Femur (tissue), 1 donor: Measurements from ENCODE around the gene MTMR12.
"Not testable (repeated sequence)": the region's sequence is repeated elsewhere in the genome, so short reads cannot be mapped to it uniquely, and the experiment has no call there.

ENCODE experiments used
- DNase-seq: peaks from one replicate; pipeline ENCODE4 v3.0.0-alpha.2; 2017

The MTMR12 gene

DNA sequence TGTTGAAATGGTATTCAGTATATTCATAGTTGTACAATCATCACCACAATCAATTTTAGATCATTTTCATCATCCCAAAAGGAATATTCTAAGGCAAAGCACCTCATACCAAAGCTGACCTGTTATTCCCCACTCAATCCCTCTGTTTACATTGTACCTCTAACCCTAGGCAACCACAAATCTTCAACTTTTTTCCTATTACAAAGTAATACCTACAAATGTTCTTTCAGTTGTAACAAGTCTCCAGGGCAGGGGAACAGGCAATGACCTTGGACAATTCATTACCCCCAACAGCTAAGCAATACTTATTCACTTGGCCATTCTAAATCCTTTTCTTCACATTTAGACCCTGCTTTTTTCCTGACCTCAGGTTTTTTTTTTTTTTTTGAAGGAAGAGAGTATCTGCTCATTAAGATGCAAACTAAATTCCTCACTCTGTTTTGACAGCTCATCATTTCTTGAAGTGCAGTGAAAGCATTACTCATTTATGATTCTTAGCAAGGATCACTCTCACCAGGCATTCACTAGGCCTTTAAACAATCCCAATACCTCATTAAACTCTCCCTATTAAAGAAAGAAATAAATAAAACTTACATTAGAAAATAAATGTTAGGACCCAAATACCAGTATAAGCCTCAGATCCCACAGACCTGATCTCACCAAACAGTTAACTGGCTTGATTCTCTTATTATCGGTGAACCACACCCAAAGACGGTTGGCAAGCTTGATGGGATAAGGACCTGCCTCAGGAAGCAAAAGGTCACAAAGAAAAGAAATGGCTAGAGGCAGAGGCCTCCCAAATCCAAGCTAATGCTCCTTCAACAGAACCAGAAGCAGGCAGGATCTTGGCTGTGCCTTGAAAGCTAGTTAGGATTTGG is 15.3 kb downstream of the MTMR12 start:
- DNase-seq = no peak

DNA sequence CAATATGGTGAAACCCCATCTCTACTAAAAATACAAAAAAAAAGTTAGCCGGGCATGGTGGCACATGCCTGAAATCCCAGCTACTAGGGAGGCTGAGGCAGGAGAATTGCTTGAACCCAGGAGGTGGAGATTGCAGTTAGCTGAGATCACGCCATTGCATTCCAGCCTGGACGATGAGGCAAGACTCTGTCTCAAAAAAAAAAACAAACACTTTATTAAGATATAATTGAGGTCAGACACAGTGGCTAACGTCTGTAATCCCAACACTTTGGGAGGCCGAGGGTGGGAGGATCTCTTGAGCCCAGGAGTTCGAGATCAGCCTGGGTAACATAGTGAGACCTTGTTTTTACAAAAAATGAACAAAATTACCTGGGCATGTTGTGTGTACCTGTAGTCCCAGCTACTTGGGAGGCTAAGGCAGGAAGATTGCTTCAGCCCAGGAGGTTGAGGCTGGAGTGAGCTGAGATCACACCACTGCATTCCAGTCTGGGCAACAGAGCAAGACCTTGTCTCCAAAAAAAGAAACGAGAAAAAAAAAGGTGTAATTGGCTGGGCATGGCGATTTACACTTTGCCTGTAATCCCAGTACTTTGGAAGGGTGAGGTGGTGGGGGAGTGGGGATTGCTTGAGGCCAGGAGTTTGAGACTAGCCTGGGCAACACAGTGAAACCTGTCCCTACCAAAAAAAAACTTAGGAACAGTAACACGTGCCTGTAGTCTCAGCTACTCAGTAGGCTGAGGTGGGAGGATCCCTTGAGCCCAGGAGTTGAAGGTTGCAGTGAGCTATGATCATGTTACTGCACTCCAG is 16.6 kb downstream of the MTMR12 start:
- DNase-seq = not testable (repeated sequence)

DNA sequence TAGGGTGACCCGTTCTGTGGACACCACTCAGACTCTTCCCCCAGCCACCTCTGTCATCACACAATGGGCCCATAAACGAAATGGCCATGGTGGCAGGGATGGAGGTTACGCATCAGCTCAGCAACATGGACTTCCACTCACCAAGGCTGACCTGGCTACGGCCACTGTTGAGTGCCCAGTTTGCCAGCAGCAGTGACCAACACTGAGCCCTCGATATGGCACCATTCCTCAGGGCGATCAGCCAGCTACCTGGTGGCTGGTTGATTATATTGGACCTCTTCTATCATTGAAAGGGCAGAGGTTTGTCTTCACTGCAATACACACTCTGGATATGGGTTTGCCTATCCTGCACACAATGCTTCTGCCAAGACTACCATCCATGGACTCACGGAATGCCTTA is 21.1 kb downstream of the MTMR12 start:
- no peak for DNase-seq

DNA sequence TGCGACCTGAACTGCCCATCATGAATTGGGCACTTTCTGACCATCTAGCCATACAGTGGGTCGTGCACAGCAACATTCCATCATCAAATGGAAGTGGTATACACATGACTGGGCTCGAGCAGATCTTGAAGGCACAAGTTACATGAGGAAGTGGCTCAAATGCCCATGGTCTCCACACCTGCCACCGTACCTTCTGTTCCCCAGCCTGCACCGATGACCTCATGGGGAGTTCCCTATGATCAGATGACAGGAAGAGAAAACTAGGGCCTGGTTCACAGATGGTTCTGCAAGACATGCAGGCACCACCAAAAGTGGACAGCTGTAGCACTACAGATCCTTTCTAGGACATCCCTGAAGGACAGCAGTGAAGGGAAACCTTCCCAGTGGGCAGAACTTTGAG is 21.8 kb downstream of the MTMR12 start:
- DNase-seq = no peak

DNA sequence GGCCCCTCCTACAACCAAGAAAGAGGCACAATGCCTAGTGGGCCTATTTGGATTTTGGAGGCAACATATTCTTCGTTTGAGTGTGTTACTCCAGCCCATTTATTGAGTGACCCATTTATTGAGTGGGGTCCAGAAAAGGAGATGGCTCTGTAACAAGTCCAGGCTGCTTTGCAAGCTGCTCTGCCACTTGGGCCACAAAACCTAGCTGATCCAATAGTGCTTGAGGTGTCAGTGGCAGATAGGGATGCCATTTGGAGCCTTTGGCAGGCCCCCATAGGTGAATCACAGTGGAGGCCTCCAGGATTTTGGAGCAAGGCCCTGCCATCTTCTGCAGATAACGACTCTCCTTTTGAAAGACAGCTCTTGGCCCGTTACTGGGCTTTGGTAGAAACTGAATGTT is 22.2 kb downstream of the MTMR12 start:
- not testable (repeated sequence) for DNase-seq

DNA sequence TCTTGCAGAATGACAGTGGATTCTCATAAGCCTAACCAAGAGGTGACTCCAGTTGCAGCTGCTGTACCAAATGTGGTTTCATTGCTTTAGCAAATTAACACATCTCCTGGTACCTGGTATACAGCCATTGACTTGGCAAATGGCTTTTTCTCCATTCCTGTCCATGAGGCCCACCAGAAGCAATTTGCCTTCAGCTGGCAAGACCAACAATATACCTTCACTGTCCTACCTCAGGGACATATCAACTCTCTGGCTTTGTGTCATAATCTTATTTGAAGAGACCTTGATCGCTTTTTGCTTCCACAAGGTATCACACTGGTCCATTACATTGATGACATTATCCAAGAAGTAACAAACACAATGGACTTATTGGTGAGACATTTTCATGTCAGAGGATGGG is 22.8 kb downstream of the MTMR12 start:
- DNase-seq = not testable (repeated sequence)

DNA sequence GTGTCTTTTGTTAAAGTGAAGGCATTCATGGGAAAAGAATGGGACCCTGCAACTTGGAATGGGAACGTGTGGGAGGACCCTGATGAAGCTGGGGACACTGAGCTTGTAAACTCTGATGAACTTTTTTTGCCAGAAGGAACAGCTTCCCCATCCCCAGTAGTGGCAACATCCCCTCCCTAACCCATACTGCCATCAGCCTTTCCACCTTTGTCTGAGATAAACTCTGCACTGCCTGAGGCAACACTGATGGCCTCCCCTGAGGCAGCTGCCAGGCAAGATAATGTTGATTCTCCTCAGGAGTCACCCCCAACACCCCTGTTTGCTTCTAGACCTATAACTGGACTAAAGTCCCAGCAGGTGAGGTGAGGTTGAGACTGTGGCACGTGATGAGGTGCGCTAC is 24.6 kb downstream of the MTMR12 start:
- not testable (repeated sequence) for DNase-seq

DNA sequence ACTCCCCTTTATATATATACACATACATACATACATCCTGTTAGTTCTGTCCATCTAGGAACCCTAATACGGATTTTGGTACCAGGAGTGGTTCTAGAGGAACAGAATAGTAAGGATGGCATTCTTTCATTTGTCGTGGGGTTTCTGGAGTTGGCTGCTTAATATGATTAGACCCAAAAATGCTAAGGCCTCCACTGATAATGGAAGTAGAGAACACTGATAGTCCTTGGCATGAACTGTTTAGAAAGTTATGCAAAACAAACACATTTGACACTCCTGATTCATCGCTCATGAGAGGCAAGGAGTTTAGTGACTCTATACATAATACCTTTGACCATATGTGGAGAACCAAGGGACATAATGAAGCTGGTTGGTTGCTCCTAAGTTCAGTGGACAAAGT is 25.2 kb downstream of the MTMR12 start:
- DNase-seq = not testable (repeated sequence)

DNA sequence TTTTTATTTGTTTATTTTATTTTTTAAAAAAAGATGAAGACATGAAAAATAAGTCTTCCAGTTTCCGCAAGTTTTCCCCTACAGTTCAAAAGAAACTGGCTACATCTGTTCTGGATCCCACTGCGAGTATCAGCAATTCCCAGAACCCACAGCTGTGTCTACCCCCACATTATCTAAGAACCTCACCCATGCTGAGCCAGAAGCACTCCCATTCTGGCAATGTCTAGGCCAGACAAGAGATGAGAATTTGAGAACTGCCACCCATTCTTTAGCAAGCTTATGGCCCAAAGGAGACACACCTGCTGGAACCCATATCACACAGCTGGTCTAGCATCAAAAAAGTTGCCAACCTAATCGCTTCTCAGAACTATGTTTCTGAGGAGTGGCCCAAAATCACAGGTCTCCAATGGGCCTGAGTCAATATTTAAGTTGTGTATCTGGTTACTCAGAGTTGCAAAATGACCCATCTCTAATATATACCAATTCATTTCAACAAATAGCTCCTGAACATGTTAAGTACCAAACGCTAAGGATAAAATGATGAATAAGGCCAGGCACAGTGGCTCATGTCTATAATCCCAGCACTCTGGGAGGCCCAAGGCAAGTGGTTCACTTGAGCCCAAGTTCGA is 27.1 kb downstream of the MTMR12 start:
- no peak for DNase-seq

DNA sequence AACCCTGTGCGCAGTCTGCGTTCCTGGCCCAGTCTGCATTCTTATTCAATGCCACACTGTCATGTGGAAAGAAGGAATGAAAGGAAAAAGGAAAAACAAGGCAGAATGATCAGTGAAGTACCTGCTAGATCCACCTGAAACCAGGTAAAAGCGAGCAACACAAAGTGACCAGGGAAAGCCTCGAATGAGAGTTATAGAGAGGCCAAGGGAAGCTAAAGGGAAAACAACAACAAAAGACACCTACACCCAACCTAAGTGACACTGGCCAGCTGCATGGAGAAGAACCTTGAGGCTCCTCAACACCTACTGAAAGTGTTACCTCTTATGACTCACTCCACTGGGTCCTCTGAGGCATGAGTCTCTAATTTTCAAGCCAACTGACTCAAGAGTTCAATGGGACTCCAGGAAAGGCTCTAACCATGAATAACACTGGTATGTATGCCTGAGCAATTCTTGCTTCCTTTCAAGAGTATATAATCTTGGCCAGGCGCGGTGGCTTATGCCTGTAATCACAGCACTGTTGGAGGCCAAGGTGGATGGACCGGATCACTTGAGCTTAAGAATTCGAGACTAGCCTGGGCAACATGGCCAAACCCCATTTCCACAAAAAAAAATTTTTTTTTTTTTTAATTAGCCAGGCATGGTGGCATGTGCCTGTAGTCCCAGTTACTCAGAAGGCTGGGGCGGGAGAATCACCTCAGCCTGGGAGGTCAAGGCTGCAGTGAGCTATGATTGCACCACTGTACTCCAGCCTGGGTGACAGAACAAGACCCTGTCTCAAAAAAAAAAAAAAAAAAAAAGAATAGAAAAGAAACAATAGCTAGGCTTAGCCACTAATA is 29.0 kb downstream of the MTMR12 start:
- no peak for DNase-seq

DNA sequence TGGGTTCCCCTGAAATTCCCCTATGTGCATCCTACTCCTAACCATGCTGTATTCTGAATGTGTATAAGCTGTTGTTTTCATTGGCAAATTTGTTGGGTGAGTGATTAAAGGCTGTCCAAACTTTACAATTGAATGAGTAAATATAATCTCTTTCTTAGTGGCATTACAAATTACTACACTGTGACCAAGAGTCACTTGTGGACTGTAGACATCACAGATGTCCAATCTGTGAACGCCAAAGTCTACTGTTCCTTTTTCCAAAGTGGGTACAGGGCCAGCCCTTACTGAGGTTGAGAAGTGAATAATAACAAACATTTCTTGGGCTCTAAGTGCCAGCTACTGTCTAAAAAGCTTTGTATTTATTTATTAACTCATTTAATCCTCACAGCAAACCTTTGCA is 29.7 kb downstream of the MTMR12 start:
- no peak for DNase-seq

DNA sequence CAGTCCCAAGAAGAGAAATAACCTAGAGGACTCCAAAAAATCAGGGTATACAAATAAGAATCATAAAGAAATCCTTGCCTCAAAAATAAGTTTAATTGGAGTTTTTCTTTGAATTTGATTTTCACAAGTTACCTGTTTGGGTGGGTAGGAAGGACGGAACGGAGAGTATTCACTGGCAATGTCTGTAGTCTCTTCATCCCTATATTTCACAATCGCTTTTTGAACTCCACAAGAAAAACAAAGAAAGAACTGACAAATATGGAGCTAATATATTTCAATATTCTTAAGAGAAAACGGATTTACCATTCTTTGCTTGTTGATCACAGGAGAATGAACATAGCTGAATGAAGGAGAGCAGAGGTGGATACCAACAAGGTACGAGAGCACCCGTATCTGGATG is 30.1 kb downstream of the MTMR12 start:
- DNase-seq = no peak

DNA sequence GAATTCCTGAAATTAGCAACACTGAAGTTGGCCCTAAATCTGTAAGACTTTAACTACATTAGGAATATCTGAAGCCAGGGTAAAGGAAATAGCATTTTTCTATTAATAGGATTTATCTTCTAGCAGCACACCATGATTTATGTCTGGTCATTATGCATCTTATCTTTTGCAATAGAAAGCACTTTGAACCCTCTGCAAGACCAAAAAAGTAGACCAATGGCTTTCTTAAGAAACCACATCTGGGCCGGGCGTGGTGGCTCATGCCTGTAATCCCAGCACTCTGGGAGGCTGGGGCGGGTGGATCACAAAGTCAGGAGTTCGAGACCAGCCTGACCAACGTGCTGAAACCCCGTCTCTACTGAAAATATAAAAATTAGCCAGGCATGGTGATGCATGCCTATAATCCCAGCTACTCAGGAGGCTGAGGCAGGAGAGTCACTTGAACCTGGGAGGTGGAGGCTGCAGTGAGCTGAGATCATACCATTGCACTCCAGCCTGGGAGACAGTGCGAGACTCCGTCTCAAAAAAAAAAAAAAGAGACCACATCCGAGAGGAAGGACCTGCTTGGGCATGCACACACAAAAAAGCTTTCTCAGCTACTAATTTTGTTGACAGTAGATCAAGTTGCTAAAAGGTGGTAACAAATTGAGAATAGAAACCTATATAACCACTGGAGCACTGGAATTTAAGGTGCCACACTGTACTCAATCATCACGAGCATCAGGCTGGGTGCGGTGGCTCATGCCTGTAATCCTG is 31.2 kb downstream of the MTMR12 start:
- DNase-seq = not testable (repeated sequence)

DNA sequence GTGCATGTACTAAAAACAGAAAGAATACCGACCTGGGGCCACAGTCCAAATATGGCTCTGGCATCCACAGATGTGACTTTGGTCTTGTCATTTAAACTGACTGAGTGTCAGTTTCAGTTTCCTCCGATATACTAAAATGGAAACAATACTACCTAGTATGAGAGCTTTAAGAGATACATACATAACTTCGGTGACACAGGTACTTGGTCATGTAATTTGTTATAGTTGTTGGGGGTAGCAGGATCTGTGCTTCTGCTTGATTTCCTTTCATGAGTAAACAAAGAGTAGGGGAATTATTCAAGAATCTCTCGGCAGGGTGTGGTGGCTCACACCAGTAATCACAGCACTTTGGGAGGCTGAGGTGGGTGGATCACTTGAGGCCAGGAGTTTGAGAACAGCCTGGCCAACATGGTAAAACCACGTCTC is 32.1 kb downstream of the MTMR12 start:
- no peak for DNase-seq

DNA sequence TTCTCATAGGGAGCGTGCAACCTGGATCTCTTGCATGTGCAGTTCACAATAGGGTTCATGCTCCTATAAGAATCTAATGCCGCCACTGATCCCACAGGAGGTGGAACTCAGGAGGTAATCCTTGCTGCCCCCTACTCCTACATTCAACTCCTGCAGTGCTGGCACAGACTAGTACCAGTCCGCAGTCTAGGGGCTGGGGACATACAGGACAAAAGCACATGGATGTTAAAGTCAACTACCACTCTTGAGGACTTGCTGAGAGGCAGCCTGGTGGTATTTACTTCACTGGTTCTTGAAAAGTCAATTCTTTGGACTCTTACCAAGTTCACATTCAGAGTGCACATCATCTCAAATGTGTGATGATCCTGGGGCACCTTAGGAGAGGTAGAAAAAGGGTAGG is 33.0 kb downstream of the MTMR12 start:
- no peak for DNase-seq

DNA sequence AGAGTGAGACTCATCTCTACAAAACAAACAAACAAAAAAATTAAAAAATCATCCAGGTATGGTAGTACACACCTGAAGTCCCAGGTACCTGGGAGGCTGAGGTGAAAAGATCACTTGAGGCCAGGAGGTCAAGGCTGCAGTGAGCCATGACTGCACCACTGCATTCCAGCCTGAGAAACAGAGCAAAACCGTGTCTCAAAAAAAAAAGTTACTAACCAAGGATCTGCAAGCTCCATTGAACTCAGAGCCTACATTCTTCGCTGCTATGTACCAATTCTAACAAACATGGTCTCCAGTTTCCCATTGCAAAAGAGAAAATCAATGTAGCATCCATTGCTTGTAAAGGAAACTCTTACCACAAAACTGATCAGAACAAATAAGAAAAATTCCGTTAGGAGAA is 33.5 kb downstream of the MTMR12 start:
- no peak for DNase-seq

DNA sequence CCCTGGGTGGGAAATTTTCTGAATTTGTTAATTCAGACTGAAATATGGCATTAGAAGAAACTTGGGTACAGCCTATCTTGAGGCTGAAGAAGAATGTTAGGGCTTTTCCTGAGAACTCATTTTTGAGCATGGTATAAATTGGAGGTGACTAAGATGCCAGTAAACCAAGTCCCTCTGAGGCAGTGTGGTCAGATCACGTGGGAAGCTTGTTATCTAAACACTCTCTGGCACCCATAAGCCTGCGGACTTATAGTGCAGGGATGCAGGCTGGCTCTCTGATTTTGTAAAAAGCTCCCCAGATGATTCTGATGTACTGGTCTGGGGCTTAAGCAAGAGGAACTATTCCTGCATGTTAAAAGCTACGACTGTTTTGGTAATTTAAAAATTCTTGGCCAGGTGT is 34.3 kb downstream of the MTMR12 start:
- no peak for DNase-seq

DNA sequence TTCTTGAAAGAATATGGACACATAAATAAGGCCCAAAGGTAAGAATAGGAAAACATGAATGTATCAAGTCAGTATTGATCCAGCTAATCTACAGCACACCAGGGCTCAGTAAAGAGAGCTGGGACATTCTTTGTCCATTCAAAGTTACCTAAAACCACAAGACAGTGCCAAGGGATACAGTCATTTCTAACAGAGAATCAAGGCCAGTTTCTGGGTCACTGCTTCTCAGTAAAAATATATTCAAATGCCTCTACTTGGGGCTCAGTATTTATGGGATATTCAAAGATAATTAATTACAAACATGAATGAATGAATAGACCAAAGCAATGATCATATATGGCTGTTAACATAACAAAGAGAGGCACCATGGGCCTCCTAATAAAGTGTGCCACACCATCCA is 34.9 kb downstream of the MTMR12 start:
- DNase-seq = no peak

DNA sequence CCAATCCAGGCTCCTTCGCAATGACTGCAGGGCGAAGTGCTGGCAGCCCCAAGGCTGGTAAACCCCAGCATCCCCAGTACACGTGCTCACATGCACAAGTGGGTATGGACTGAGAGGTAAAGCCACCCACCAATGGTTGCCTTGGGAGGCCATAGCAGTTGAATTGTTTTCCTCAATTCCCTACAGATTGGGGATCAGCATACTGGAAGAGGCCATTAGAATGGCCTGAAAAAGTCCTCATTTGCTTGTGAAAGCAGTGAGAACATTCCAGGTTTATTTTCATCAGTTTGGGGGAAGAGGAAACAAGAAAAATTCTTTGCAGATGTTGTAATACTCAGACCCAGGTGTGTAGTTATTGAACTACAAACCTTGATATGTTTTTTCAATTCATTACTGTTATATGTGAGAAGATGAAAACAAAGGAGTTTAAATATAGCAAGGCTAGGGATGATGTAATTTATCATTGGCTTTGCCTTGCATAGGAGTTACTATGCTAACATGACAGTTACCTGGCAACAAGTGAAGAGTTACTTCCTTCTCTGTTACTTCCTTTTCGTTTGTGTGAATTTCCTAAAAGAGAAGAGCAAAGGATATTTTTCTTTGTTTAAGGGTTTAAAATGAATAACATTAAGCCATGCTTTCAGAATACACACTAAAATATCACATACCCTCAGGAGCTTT is 36.4 kb downstream of the MTMR12 start:
- no peak for DNase-seq

DNA sequence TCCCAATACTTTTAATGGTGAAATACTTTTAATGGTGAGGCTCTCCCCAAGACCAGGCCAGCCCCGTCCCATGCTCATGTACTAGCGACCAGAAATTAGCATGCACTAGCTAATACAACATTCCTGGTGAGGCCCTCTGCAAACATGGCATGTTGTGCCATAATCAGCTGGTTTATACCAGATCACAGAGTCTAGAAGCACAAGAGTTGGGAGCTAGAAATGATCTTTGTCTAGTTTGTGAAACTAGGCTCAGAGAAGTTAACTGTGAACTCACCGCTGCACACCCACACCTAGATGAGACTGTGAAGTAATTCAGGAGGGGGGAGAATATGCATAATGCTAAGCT is 37.4 kb downstream of the MTMR12 start:
- no peak for DNase-seq
